Progenitor cell of endocrine pancreas (in vitro differentiated cells): Measurements from ENCODE around the gene CDC42EP4. TPM values are rescaled to one million over a fixed set of nuclear protein-coding genes. Genes with fewer than 3 reads are reported as not detected.
"Not testable (repeated sequence)": the region's sequence is repeated elsewhere in the genome, so short reads cannot be mapped to it uniquely, and the experiment has no call there.

Source experiments
- DNase-seq: peaks from one replicate; pipeline ENCODE4 v3.0.0; 2021; ENCODE audit warnings: low spot score; ENCODE audit not compliant: unreplicated experiment
- H3K27ac Mint-ChIP-seq: 2 replicates; pipeline ENCODE4 v1.8.0; 2021; ENCODE audit warnings: mild to moderate bottlenecking, moderate library complexity, mixed read lengths
- H3K27me3 Mint-ChIP-seq: 2 replicates; pipeline ENCODE4 v1.8.0; 2021; ENCODE audit warnings: mixed read lengths
- H3K36me3 Mint-ChIP-seq: 2 replicates; pipeline ENCODE4 v1.8.0; 2022; ENCODE audit warnings: mixed read lengths; ENCODE audit not compliant: insufficient read depth
- H3K4me1 Mint-ChIP-seq: 2 replicates; pipeline ENCODE4 v1.8.0; 2021; ENCODE audit warnings: low read depth, mixed read lengths
- H3K4me3 Mint-ChIP-seq: 2 replicates; pipeline ENCODE4 v1.8.0; 2021; ENCODE audit warnings: low read depth, mild to moderate bottlenecking, moderate library complexity, mixed read lengths
- H3K9me3 Mint-ChIP-seq: 2 replicates; pipeline ENCODE4 v1.8.0; 2021; ENCODE audit warnings: low read depth, mixed read lengths
- CTCF ChIP-seq: fragments of 200-600 bp; sonication (generic); IDR thresholded peaks from one replicate; pipeline ENCODE4 v1.5.0; 2021; ENCODE audit warnings: antibody characterized with exemption, mild to moderate bottlenecking; ENCODE audit not compliant: unreplicated experiment
- total RNA-seq: library from RNA; stranded (reverse); gene quantifications from 2 replicates; pipeline ENCODE4 v1.2.1, GENCODE V29; 2021

CDC42EP4 gene
- total RNA-seq, 1 donor from 2014 or later = 77.9 TPM

- Mint-ChIP-seq H3K9me3 (no peaks in the 10 kb centered on the region), H3K36me3 (no peaks in the 10 kb centered on the region), H3K4me1 (peaks cover 10% of the 10 kb centered on the region), H3K27me3 (peaks cover 4% of the 10 kb centered on the region), H3K4me3 (no peak overlapping the region), H3K27ac (no peak overlapping the region)
- no peak for DNase-seq
- TF ChIP-seq CTCF = no peak
Measured at GRCh38 chr17:73335591-73336407, 24.0 kb upstream of the CDC42EP4 start.

- no peaks in the 10 kb centered on the region for H3K36me3 Mint-ChIP-seq
- TF ChIP-seq CTCF = no peak
- H3K4me3 Mint-ChIP-seq = no peak overlapping the region
- no peak overlapping the region for H3K27ac Mint-ChIP-seq
- no peak for DNase-seq
- peaks cover 4% of the 10 kb centered on the region for H3K27me3 Mint-ChIP-seq
- H3K4me1 Mint-ChIP-seq = peaks cover 10% of the 10 kb centered on the region
- no peaks in the 10 kb centered on the region for H3K9me3 Mint-ChIP-seq
Measured at GRCh38 chr17:73334771-73335513, 23.1 kb upstream of the CDC42EP4 start.

- H3K27ac Mint-ChIP-seq, H3K9me3 Mint-ChIP-seq, DNase-seq, H3K4me1 Mint-ChIP-seq, H3K4me3 Mint-ChIP-seq, H3K27me3 Mint-ChIP-seq, H3K36me3 Mint-ChIP-seq: not testable (repeated sequence)
Measured at GRCh38 chr17:73333445-73333844, 21.6 kb upstream of the CDC42EP4 start.

- no peak for TF ChIP-seq CTCF
- Mint-ChIP-seq H3K27me3 (no peaks in the 10 kb centered on the region), H3K9me3 (no peaks in the 10 kb centered on the region), H3K36me3 (no peaks in the 10 kb centered on the region), H3K27ac (peak overlapping the region; percentile 45), H3K4me3 (no peak overlapping the region), H3K4me1 (peaks cover 4% of the 10 kb centered on the region)
- DNase-seq = no peak
Measured at GRCh38 chr17:73331060-73331459, 19.3 kb upstream of the CDC42EP4 start.

- TF ChIP-seq CTCF = no peak
- Mint-ChIP-seq H3K4me1 (peaks cover 12% of the 10 kb centered on the region), H3K9me3 (no peaks in the 10 kb centered on the region), H3K27ac (no peak overlapping the region), H3K4me3 (no peak overlapping the region), H3K27me3 (no peaks in the 10 kb centered on the region), H3K36me3 (no peaks in the 10 kb centered on the region)
- DNase-seq = no peak
Measured at GRCh38 chr17:73327676-73328075, 15.9 kb upstream of the CDC42EP4 start.
